ENCODE measurements around the gene FCRL2.
"Not testable (repeated sequence)": the region's sequence is repeated elsewhere in the genome, so short reads cannot be mapped to it uniquely, and the experiment has no call there.

The FCRL2 gene

DNA sequence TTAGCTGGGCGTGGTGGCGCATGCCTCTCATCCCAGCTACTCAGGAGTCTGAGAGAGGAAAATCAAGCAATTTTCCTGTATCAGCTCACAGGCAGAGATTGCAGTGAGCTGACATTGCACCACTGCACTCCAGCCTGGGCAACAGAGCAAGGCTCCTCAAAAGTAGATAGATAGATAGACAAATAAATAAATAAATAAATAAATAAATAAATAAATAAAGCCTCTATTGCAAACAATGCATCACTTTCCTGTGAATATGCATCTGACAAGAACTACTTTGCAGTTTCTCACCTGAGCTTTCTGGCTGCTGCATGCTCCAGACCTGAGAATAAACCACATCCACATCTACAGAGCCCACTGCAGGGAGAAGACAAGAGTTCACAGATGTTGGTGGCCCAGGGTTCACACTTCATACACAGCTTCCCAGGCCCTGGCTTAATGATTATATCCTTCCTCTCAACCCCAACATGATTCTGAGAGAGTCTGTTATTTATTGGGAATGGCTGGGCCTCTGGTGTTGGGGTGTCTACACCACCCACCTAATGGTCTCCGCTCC lies 28.6 kb downstream of the FCRL2 start:
- TF ChIP-seq, protein P1, sequence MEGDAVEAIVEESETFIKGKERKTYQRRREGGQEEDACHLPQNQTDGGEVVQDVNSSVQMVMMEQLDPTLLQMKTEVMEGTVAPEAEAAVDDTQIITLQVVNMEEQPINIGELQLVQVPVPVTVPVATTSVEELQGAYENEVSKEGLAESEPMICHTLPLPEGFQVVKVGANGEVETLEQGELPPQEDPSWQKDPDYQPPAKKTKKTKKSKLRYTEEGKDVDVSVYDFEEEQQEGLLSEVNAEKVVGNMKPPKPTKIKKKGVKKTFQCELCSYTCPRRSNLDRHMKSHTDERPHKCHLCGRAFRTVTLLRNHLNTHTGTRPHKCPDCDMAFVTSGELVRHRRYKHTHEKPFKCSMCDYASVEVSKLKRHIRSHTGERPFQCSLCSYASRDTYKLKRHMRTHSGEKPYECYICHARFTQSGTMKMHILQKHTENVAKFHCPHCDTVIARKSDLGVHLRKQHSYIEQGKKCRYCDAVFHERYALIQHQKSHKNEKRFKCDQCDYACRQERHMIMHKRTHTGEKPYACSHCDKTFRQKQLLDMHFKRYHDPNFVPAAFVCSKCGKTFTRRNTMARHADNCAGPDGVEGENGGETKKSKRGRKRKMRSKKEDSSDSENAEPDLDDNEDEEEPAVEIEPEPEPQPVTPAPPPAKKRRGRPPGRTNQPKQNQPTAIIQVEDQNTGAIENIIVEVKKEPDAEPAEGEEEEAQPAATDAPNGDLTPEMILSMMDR (IDR thresholded peaks at IDR 0.05; ENCODE audit: low read depth, low read length, missing control alignments), result no peak
- H3K27me3 ChIP-seq (replicated peaks), result no peaks in the 10 kb centered on the region
- H3K27ac ChIP-seq, result no peak overlapping the region
- no peak for DNase-seq
- H3K36me3 ChIP-seq (replicated peaks), result no peaks in the 10 kb centered on the region
- in situ Hi-C loops (cut with HindIII; ENCODE audit: low pct_ligation_motif_present, low sequenced_read_pairs), result no loop called here
- H3K4me3 ChIP-seq (ENCODE audit: low read depth, low read length), result no peak overlapping the region

DNA sequence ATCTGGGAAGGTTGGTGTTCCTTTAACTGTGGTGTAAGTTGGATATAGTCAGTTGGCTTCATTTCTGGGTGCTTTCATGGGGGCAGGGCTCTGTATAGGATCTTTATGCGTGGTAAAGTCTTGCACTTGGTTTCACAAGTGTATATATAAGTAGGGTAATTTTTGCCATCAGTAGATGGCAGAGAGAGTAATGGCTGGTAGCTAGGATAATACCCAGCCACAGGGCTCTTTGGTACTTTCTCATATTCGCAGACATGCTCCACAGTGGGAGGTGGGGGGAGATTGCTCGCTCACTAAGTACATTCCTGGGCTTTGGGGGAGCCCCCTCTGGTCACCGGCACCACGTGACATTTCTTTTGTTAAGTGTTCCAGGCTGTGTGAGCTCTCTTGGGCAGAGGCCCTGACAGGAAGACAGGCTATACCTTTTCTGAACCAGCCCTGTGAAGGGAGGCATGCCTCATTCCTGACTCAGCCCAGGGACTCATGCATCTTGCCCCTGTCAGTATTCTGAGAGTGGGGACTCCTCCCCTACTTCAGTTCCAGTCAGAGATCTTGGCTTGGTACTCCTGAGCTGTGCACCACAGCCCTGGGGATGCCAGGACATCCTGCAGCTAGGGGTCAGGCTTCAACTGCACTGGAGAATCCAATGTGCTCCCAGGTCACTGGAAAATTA lies 37.6 kb downstream of the FCRL2 start:
- Histone ChIP-seq H3K36me3 (replicated peaks) (no peaks in the 10 kb centered on the region), H3K27me3 (replicated peaks) (no peaks in the 10 kb centered on the region), H3K4me3 (ENCODE audit: low read depth, low read length) (no peak overlapping the region), H3K27ac (no peak overlapping the region)
- in situ Hi-C loops (cut with HindIII; ENCODE audit: low pct_ligation_motif_present, low sequenced_read_pairs), result no loop called here
- no peak for DNase-seq
- TF ChIP-seq, protein P1 (IDR thresholded peaks at IDR 0.05; ENCODE audit: low read depth, low read length, missing control alignments), result no peak

DNA sequence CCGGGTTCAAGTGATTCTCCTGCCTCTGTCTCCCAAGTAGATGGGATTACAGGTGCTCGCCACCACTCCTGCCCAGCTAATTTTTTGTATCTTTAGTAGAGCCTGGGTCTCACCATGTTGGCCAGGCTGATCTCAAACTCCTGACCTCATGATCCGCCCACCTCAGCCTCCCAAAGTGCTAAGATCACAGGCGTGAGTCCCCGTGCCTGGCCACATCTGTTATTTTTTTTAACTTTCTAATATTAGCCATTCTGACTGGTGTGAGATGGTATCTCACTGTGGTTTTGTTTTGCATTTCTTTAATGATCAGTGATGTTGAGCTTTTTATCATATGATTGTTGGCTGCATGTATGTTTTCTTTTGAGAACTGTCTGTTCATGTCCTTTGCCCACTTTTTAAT lies 40.9 kb downstream of the FCRL2 start:
- H3K4me3 ChIP-seq (ENCODE audit: low read depth, low read length); in situ Hi-C loops (cut with HindIII; ENCODE audit: low pct_ligation_motif_present, low sequenced_read_pairs); H3K36me3 ChIP-seq (replicated peaks); H3K27me3 ChIP-seq (replicated peaks); DNase-seq; H3K27ac ChIP-seq: not testable (repeated sequence)

DNA sequence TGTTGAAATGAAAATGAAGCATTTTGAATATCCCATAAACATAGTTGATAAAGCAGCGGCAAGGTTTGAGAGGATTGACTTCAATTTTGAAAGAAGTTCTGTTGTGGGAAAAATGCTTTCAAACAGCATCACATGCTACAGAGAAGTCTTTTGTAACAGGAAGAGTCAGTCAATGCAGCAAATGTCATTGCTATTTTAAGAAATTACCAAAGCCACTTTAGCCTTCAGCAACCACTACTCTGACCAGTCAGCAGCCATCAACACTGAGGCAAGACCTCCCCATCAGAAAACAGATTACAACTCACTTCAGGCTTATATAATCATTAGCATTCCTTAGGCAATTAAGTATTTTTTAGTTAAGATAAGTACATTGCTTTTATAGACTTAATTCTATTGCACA lies 42.6 kb downstream of the FCRL2 start:
- Histone ChIP-seq H3K36me3 (replicated peaks) (no peaks in the 10 kb centered on the region), H3K27me3 (replicated peaks) (no peaks in the 10 kb centered on the region), H3K4me3 (ENCODE audit: low read depth, low read length) (no peak overlapping the region), H3K27ac (no peak overlapping the region)
- DNase-seq, result no peak
- in situ Hi-C loops (cut with HindIII; ENCODE audit: low pct_ligation_motif_present, low sequenced_read_pairs), result no loop called here
- TF ChIP-seq, protein P1 (IDR thresholded peaks at IDR 0.05; ENCODE audit: low read depth, low read length, missing control alignments), result no peak

DNA sequence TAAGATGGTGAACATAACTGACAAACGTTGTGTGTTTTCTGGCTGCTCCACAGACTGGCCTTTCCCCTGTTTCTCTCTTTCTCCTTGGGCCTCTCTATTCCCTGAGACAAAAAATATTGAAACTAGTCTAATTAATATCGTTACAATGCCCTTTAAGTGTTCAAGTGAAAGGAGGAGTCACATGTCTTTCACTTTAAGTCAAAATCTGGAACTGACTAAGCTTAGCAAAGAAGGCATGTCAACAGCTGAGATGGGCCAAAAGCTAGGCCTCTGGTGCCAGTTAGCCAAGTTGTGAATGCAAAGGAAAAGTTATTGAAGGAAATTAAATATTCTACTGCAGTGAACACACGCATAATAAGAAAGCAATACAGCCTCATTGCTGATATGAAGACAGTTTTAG lies 44.2 kb downstream of the FCRL2 start:
- Histone ChIP-seq H3K4me3 (ENCODE audit: low read depth, low read length) (no peak overlapping the region), H3K36me3 (replicated peaks) (no peaks in the 10 kb centered on the region), H3K27me3 (replicated peaks) (no peaks in the 10 kb centered on the region), H3K27ac (no peak overlapping the region)
- in situ Hi-C loops (cut with HindIII; ENCODE audit: low pct_ligation_motif_present, low sequenced_read_pairs), result no loop called here
- TF ChIP-seq, protein P1 (IDR thresholded peaks at IDR 0.05; ENCODE audit: low read depth, low read length, missing control alignments), result no peak
- DNase-seq, result no peak

DNA sequence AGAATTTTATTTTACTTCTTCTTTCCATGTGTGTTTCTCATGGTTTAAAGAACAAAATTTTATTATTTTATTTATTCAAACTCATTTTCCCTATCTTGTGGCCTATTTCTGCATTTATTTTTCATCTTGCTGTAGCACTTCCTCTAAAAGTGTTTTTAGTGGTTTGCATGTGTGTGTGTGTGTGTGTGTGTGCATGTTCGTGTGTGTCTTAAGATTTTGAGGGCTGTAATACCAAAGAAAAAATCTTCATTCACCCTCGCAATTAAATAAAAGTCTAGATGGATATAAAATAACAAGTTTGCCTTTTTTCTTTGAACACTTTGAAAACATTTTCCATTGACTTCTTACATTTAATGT lies 51.7 kb downstream of the FCRL2 start:
- Histone ChIP-seq H3K27ac (no peak overlapping the region), H3K27me3 (replicated peaks) (no peaks in the 10 kb centered on the region), H3K36me3 (replicated peaks) (no peaks in the 10 kb centered on the region), H3K4me3 (ENCODE audit: low read depth, low read length) (no peak overlapping the region)
- TF ChIP-seq, protein P1 (IDR thresholded peaks at IDR 0.05; ENCODE audit: low read depth, low read length, missing control alignments), result no peak
- in situ Hi-C loops (cut with HindIII; ENCODE audit: low pct_ligation_motif_present, low sequenced_read_pairs), result no loop called here
- no peak for DNase-seq

Measured in brain microvascular endothelial cell (primary cell).